Endometrial microvascular endothelial cells (primary cell): ENCODE measurements around the gene PELI3. TPM values are rescaled to one million over a fixed set of nuclear protein-coding genes. Genes with fewer than 3 reads are reported as not detected.
"Not testable (repeated sequence)": the region's sequence is repeated elsewhere in the genome, so short reads cannot be mapped to it uniquely, and the experiment has no call there.

ENCODE experiments used
- in situ Hi-C: cut with HindIII; loops from 2 replicates; pipeline ENCODE4 v1.10.0; 2017; ENCODE audit warnings: low sequenced_read_pairs, low pct_unique_long_range_greater_than_20kb; ENCODE audit errors: inconsistent ontology term
- total RNA-seq: library from RNA; depleted of rRNA; stranded (reverse); fragments of >200 nt; gene quantifications from one replicate; pipeline ENCODE4 v1.2.3, GENCODE V29; 2015; ENCODE audit errors: inconsistent ontology term

PELI3 gene
- total RNA-seq, 1 donor from 2014 or later, result 7.9 TPM

DNA sequence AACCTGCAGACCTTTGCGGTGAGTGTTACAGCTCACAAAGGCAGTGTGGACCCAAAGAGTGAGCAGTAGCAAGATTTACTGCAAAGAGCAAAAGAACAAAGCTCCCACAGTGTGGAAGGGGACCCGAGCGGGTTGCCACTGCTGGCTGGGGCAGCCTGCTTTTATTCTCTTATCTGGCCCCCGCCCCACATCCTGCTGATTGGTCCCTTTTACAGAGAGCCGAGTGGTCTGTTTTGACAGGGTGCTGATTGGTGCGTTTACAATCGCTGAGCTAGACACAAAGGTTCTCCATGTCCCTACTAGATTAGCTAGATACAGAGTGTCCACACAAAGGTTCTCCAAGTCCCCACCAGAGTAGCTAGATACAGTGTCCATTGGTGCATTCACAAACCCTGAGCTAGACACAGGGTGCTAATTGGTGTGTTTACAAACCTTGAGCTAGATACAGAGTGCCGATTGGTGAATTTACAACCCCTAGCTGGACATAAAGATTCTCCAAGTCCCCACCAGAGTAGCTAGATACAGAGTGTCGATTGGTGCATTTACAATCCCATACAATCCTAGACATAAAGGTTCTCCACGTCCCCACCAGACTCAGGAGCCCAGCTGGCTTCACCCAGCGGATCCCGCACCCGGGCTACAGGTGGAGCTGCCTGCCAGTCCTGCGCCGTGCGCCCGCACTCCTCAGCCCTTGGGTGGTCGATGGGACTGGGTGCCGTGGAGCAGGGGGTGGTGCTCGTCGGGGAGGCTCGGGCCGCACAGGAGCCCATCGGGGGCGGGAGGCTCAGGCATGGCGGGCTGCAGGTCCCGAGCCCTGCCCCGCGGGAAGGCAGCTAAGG is 26.4 kb upstream of the PELI3 start:
- in situ Hi-C loops, result not testable (repeated sequence)

DNA sequence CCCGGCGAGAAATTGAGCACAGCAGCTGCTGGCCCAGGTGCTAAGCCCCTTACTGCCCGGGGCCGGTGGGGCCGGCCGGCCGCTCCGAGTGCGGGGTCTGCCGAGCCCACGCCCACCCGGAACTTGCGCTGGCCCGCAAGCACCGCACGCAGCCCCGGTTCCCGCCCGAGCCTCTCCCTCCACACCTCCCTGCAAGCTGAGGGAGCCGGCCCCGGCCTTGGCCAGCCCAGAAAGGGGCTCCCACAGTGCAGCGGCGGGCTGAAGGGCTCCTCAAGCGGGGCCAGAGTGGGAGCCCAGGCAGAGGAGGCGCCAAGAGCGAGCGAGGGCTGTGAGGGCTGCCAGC is 25.8 kb upstream of the PELI3 start:
- in situ Hi-C loops, result not testable (repeated sequence)

DNA sequence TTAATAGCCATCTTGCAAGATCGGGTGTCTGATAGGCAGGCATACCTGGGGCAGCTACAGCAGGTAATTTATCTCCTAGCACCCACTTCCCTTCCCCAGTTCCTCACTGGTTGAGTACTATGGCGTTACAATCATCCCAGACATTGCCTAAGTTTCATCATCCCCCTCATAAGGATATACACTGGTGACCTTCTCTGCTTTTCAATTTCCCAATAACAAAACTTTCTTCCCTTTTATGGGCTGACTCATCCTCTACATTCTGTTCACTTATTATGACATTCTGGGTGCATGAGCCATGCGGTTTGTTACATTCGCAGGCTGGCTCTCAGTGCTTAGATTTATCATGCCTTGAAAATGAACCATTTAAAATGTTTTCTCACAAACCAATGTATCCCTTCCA is 23.1 kb upstream of the PELI3 start:
- in situ Hi-C loops, result no loop called here

DNA sequence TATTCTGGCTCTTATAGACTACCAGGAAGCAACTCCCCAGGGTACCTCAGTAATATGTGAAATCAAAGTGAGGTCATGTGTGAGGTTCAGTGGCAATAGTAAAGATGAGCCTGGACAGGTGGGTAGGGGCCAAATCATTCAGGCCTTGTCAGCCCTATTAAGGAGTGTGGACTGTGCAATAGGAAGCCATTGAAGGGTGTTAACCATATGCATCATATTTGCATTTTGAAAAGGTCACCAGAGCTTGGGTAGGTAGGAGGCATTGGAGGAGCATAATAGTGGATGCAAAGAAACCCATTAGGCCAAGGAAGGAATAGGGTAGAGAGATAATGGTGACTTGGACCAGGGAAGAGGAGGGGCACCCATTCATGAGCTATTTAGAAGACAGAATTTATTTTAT is 19.7 kb upstream of the PELI3 start:
- in situ Hi-C loops, result no loop called here

DNA sequence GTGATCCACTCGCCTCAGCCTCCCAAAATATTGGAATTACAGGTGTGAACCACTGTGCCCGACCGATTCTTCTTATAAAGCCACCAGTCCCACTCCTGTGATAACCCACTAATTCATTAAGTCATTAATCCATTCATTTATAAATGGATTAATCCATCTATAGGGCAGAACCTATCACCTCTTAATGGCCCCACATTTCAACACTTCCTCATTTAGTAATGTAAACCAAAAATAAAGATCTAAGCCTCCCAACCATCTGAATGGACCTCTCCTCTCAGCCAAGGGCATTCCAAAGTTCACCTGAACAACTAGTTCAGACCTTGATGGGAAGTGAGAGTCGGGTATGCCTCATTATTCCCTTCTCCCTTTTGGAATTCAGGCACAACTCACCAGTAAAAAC is 18.2 kb upstream of the PELI3 start:
- in situ Hi-C loops, result no loop called here

DNA sequence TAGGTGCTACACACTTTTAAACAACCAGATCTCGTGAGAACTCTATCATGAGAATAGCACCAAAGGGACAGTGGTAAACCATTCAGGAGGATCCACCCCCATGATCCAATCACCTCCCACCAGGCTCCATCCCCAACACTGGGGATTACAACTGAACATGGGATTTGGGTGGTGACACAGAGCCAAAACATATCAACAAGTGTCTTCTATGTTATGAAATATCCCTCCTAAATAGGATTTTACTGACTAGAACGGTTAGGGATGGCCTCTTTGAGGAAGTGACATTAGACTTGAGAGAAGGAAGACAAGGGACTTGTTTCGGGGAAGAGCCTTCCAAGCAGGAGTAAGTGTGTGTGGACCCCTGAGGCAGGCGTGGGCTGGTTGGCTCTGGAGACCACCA is 16.1 kb upstream of the PELI3 start:
- in situ Hi-C loops, result no loop called here

DNA sequence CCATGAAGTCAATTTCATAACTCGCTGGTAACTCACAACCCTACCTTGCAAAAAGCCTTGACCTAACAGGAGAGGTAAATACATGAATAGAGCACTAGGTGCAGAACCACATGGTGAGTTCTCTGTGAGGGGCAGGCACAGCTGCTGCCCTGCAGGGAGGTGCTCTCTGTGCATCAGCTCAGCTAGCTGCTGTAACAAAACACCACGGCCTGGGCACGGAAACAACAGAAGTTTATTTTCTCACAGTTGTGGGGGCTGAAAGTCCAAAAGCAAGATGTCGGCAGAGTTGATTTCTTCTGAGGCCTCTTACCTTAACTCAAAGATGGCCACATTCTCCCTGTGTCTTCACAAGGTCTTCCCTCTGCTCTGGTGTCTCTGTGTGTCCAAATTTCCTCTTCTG is 15.0 kb upstream of the PELI3 start:
- in situ Hi-C loops, result no loop called here

DNA sequence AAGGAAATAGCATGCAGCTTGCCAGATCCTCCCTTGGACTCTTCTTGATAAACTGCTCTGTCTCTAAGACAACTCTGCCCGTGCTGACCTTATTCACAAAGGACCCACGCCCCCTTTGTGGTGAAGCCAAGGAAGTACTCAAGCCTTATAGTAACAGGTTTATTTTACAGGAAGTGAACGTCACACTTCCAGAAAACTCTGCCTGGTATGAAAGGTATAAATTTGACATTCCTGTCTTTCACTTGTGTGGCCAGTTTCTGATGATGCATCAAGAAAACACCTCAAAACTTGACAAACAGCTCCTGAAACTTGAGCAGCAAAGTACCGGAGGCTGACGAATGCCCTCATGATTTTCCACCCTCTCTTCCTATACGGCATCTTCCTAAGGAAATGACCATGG is 12.5 kb upstream of the PELI3 start:
- in situ Hi-C loops, result no loop called here

DNA sequence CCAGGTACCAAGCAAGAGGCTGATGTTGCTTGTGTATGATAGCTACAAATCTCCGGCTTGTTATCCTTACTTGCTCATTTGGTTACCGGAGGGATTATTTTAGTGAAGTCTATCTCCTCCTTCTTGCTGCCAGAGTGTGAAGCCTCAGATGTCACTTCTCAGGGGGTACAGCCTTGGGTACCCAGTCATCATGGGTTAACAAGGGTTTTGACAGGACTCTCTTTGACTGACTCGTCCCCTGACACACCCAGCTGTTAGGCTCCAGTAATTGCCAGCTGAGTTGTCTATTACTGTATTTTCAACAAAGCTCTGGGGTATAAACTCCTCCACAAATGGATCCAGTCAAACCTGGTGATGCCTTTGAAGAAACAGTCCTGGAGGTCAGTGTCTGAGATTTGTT is 11.9 kb upstream of the PELI3 start:
- in situ Hi-C loops, result no loop called here

DNA sequence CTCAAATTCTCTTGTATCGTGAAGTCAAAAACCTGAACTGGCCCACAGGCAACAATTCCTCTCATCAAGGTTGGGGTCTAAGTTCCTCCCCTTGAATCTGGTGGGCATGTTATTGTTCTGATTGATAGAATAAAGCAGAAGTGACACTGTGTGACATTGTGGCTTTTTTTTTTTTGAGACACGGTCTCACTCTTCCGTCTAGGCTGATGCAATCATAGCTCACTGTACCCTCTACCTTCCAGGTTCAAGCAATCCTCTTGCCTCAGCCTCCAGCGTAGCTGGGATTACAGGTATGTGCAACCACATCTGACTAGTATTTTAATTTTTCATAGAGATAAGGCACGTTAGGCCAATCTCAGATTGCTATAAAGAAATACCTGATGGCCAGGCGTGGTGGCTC is 8.9 kb upstream of the PELI3 start:
- in situ Hi-C loops, result no loop called here

DNA sequence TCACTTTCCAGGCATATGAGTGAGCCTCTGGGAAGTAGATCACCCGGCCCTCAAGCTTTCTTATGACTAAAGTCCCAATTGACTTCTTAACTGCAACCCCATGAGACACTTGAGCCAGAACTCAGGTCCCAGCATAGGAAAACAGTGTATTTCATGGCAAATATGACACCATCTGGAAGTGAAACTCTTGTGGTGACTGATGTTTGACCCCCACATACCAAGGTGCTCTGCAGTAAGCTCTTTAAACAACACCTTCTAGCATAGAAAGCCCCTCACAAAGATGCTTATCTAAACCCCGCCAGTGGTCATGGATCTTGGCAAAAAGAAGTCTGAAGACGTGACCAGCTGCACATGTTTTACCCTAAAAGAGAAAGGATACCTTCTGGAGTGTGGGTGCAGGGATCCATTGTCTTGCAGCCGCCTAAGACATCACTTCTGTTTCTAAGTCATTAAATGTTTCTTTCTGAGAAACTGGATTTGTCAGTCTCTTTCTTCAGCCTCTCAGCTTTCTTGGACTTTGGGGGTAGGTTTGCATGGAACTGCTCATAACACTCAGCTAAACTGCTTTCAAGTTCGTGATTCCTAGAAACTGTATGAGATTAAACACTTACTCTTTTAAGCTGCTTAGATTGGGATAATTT is 7.4 kb upstream of the PELI3 start:
- in situ Hi-C loops, result no loop called here

DNA sequence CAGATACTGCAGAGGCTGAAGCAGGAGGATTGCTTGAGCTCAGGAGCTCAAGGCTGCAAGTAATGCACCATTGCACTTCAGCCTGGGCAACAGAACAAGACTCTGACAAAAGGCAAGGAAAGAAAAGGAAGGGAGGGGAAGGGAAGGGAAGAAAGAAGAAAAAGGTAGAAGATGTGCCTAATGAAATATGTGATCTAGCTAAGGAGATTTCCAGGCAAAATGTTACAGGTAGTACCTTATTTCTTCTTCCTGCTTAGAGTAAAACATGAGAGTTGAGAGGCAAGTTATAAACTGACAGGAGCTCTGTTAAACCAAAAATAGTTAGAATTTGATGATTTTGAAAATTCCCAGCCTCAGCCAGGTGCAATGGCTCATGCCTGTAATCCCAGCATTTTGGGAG is 4.7 kb upstream of the PELI3 start:
- in situ Hi-C loops, result no loop called here

DNA sequence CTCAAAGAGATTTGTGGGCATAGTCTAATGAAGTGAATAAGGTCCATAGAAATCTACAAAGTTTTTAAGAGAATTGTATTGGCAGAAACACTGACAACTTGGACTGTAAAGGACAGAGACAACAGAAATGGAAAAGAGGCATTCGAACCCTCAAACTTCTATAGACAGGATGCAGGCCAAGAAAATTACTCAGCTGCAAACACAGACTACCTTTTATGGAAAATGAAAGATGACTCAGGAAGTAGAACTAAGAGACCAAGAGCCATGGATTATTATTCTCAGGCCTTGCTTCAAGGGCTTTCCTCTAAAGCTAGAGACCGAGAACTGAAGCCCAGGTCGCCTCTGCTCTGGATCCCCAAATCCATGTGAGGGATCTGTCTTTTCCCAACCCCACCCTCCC is 3.8 kb upstream of the PELI3 start:
- in situ Hi-C loops, result no loop called here

DNA sequence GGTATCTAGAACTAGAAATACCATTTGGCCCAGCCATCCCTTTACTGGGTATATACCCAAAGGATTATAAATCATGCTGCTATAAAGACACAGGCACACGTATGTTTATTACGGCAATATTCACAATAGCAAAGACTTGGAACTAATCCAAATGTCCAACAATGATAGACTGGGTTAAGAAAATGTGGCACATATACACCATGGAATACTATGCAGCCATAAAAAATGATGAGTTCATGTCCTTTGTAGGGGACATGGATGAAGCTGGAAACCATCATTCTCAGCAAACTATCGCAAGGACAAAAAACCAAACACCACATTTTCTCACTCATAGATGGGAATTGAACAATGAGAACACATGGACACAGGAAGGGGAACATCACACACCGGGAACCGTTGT is 2.6 kb upstream of the PELI3 start:
- in situ Hi-C loops, result not testable (repeated sequence)

DNA sequence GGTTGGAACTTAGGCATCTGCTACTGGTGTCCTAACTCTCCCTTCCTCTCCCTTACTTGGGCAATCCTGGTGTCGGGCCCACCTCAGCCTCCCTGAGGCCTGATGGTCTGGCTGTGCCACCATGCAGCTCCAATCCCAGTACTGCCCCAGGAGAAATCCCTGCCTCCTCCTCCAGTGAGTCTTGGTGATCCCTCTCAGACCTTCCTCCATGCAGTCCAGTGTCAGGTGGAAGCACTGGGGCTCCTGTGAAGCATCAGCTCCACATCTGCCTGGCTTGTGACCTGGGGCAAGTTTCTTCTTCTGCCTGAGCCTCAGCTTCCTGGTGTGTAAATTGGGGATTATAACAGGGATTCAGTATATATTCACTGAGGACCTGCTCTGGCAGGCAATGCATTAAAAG is 1.8 kb upstream of the PELI3 start:
- in situ Hi-C loops, result no loop called here

DNA sequence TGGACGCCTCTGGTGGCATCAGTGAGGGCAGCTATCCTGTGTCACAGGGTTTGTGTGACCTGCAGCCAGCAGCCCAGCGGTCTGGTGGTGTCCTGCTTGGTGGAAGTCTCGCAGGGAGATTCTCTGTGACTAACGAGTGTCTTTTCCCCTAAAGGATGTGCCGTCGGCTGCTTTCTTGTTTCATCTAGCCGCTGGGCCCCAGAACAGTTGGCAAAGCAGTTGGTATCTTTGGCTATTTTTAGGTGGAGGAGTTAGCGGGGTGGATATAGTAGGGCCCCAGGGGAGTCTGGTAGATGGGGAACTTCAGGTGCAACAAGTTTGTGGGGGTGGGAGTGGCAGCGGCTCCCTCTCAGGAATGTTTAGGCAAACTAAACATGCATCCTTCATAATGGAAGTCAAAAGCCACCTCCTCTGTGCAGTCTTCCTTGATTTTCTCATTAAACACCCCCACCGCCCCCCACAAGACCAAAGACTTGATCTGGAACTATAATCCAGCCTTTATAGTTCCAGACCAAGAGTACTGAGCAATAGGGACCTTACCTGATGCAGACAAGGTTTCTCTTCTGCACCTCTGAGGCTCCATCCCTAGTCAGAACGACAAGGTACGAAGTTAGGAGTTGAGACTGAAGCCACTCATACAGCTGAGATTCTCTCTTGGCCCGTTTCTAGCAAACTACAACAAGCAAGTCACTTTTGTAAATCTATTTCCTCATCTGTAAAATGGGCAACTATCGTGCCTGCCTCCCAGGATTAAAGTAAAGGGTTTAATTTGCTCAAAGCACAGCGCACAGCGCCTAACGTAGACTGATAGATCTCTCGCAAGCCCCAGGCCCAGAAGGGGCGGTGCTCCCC is 1.1 kb upstream of the PELI3 start:
- in situ Hi-C loops, result no loop called here

DNA sequence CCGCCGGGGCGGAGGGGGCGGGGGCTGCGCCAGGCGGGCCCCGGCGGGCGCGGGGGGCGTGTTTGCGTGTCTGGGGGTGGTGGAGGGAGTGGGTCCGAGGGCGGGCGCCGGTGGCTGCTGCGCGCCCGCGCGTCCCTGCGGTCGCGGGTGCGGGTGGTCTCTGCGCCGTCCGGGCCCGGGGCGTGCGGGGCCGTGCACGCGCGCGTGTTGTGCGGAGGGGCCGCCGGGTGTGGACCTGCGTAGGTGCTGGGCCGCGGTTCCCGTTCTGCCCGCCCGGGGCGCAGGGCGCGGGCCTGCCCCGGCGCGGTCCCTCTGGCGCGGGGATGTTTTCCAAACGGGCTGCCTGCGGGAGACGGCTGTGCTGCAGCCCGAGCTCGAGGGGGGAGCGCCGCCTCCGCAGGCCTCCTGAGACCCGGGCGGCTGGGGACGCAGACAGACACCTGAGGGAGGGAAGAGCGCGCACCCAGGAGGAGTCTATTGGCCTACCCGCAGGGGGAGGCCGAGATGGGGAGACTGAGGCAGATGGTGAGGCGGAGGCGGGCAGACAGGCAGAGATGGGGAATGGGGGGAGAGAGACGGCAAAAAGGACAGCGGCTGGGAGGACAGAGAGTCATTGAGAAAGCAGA is 442 bp downstream of the PELI3 start:
- in situ Hi-C loops, result no loop called here

DNA sequence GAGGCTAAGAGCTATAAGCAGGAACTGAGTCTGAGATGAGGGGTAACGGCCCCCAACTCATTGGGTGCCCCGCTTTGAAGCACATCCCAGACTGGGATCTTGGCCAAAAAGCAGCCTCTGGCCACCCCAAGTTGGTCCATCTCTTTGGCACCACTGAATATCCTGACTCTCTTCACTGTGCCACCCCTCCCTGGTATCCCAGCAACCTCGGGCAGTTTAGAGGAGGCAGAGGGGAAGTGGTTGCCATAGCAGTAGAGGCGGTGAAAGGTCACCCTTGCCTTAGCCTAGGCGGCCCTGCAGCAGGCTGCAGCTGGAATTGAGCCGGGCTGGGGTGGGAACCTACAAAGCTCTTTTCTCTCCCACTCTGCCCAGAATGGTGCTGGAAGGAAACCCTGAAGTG is 1.1 kb downstream of the PELI3 start:
- in situ Hi-C loops, result no loop called here

DNA sequence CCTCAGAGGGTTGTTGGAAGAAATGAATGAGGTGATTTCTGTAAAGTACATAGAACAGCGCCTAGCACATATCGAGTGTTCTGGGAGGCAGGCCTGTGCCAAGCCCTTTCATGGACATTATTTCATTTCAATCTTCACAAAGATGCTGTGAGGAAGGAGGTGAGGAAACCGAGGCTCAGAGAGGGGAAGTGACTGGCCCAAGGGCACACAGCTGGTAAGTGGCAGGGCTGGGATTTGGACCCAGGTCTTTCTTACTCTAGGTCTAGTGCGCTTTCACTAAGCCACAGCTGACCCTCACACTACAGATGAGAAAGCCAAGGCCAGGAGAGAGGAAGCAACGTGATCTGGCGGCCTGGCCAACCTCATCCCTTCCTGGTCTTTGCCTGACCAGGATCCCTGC is 2.0 kb downstream of the PELI3 start:
- in situ Hi-C loops, result no loop called here

DNA sequence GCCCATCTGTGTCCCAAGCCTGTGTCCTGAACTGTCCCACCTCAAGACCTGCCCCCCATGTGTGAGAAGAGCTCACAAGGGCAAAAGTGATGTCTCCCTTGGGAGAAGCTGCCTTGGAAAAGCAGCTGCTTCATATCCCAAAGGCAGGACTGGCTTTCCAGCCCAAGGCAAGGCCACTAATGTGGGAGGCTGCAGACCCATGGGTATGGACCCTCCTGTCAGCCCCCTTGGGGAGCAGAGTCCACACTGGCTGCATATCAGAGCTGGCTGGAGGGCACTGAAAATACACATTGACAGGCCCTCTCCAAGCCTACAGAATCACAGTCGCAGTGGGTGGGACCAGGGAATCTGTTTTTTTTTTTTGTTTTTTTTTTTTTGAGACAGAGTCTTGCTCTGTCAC is 2.7 kb downstream of the PELI3 start:
- in situ Hi-C loops, result no loop called here
